ENCODE data around the gene SLC17A3. TPM values are rescaled to one million over a fixed set of nuclear protein-coding genes. Genes with fewer than 3 reads are reported as not detected.

Gene SLC17A3, protein sequence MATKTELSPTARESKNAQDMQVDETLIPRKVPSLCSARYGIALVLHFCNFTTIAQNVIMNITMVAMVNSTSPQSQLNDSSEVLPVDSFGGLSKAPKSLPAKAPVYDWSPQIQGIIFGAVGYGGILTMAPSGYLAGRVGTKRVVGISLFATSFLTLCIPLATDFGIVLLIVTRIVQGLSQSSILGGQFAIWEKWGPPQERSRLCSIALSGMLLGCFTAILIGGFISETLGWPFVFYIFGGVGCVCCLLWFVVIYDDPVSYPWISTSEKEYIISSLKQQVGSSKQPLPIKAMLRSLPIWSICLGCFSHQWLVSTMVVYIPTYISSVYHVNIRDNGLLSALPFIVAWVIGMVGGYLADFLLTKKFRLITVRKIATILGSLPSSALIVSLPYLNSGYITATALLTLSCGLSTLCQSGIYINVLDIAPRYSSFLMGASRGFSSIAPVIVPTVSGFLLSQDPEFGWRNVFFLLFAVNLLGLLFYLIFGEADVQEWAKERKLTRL
- not detected in 2 replicates for total RNA-seq

DNA sequence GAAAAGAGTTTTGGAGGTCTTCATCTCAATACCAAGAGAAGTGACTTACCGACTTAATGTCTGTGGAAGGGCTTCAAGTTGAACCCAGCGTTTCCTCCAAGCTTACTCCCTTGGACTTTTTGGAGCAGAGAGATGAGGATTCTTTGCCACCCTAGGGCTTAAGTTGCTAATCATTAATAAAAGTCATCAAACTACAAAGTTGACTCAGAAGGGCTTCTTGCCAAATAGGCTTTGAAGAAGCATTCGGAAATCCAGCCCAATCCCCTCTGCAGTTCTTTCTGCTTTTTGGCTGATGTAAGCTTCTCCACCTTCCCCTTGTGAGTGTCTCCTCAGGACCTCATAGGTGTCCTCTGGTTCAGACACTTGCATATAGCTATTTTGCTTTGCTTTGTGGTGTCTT lies at the start of gene SLC17A3:
SLC17A3 (minus strand) TSS at position 126 of the 400 bp plus-strand sequence. CDS start 5,856 bp downstream, outside the sequence.

DNA sequence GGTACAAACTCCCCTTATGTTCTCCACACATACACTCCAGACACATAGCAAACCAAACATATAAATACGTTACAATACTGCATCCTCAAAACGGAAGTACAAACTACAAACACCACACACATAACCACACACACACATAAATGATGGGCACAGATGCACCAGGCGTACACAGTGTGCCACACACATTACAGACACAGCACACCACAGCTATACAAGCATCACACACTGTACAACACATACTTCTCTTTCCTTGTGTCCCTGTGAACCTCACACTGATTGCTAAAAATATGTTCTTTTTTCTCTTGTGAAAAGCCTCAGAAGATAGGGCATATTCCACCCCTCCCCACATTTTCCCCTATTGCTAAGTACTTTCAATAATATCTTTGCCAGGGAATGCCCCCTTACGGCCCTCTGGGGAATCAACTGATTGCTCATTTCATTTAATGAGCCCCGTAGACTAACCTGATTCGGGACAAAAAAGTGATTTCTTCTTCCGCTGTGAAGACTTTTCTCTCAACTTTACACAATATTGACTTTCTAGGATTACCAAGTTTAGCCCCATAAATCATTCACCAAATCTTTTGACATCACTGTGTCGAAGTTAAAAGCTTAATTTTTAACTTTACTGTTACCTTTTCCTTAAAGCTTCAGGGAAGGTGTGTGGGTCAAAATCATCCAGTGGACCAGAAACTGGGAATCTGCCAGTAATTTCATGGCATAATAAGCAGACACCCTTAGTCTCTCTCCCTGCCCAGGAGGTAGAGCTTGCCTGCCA lies 42.3 kb downstream of the SLC17A3 start, which contains the start of gene SLC17A1:
SLC17A1 (minus strand) TSS at position 521 of the 775 bp plus-strand sequence. CDS start 1,495 bp downstream, outside the sequence.

Other genes starting within 250 kb of the SLC17A3 start
- not detected in 2 replicates for gene SCGN, start 222.0 kb downstream of the SLC17A3 start, total RNA-seq
- not detected in 2 replicates for gene SLC17A4, start 119.5 kb downstream of the SLC17A3 start, total RNA-seq
- not detected in 2 replicates for gene SLC17A1, start 42.2 kb downstream of the SLC17A3 start, total RNA-seq
- gene SLC17A2, start 56.4 kb upstream of the SLC17A3 start, total RNA-seq = not detected in 2 replicates
- 9.9 and 10.1 TPM in 2 replicates for gene TRIM38, start 88.6 kb upstream of the SLC17A3 start, total RNA-seq
- 13.1 and 14.5 TPM in 2 replicates for gene HFE, start 213.2 kb upstream of the SLC17A3 start, total RNA-seq